SK-N-SH (cell line): ENCODE results near the gene NKAIN1. TPM values are rescaled to one million over a fixed set of nuclear protein-coding genes. Genes with fewer than 3 reads are reported as not detected.
"Not testable (repeated sequence)": the region's sequence is repeated elsewhere in the genome, so short reads cannot be mapped to it uniquely, and the experiment has no call there.

Source experiments
- CTCF ChIA-PET: fragments of 300-600, 350-600 bp; formaldehyde crosslinking; extraction: SDS; loops from one replicate; lab custom pipeline; 2021; lab: Yijun Ruan, JAX
- POLR2A ChIA-PET: fragments of 350-600 bp; sonication (Branson Sonifier 250); formaldehyde crosslinking; extraction: SDS; loops from one replicate; lab custom pipeline; 2020; ENCODE audit warnings: antibody characterized with exemption, inconsistent platforms; lab: Yijun Ruan, JAX
- DNase-seq: peaks from one replicate; pipeline ENCODE4 v3.0.0; 2012
- H2AFZ ChIP-seq: fragments of 200-600 bp; sonication (generic); 2 replicates; pipeline ENCODE4 v1.8.1; 2016; ENCODE audit warnings: antibody characterized with exemption, mild to moderate bottlenecking, low read depth
- H3F3A ChIP-seq: fragments of 200-600 bp; sonication (generic); replicated peaks from 2 replicates; pipeline ENCODE3; 2016; ENCODE audit warnings: antibody characterized with exemption, mild to moderate bottlenecking; ENCODE audit not compliant: insufficient read depth
- H3K27ac ChIP-seq, 2 experiments: fragments of 200-500 bp in 1 of 2; fragments of 200-600 bp in 1 of 2; sonication (Bioruptor generic) in 1 of 2; sonication (generic), shearing (Covaris generic) in 1 of 2; 2 replicates each; pipeline versions ENCODE4 v1.5.1 to v1.6.1; 2014 to 2016; ENCODE audit warnings: low read depth in 2 of 2, inconsistent platforms in 1 of 2, low read length in 1 of 2, mild to moderate bottlenecking in 1 of 2, mixed read lengths in 1 of 2
- H3K27me3 ChIP-seq: fragments of 200-600 bp; sonication (generic), shearing (Covaris generic); 2 replicates; pipeline ENCODE4 v1.6.1; 2016; ENCODE audit warnings: mixed run types; ENCODE audit not compliant: insufficient read depth
- H3K36me3 ChIP-seq, 2 experiments: fragments of 200-500 bp in 1 of 2; fragments of 200-600 bp in 1 of 2; sonication (Bioruptor generic) in 1 of 2; sonication (generic) in 1 of 2; replicated peaks in 1 of 2; 2 replicates each; pipeline versions ENCODE3 to v1.5.1; 2014 to 2016; ENCODE audit warnings: low read length in 1 of 2, mild to moderate bottlenecking in 1 of 2; ENCODE audit not compliant: insufficient read depth in 2 of 2, control insufficient read depth in 1 of 2
- H3K4me1 ChIP-seq, 2 experiments: fragments of 200-500 bp in 1 of 2; fragments of 200-600 bp in 1 of 2; sonication (Bioruptor generic) in 1 of 2; sonication (generic), shearing (Covaris generic) in 1 of 2; 2 replicates each; pipeline versions ENCODE4 v1.5.1 to v1.6.1; 2014 to 2016; ENCODE audit warnings: low read depth in 1 of 2, low read length in 1 of 2, mixed run types in 1 of 2; ENCODE audit not compliant: insufficient read depth in 2 of 2, control insufficient read depth in 1 of 2
- H3K4me2 ChIP-seq: fragments of 200-600 bp; sonication (generic), shearing (Covaris generic); 2 replicates; pipeline ENCODE4 v1.6.1; 2017; ENCODE audit warnings: mixed run types
- H3K4me3 ChIP-seq, 2 experiments: fragments of 200-500 bp in 1 of 2; fragments of 200-600 bp in 1 of 2; sonication (Bioruptor generic) in 1 of 2; sonication (generic), shearing (Covaris generic) in 1 of 2; 2 replicates each; pipeline versions ENCODE4 v1.5.1 to v1.8.1; 2014 to 2016; ENCODE audit warnings: low read depth in 2 of 2, inconsistent platforms in 1 of 2, low read length in 1 of 2, mild to moderate bottlenecking in 1 of 2, mixed read lengths in 1 of 2, moderate library complexity in 1 of 2
- H3K79me2 ChIP-seq: fragments of 200-600 bp; sonication (generic); 2 replicates; pipeline ENCODE4 v1.8.1; 2017; ENCODE audit warnings: mild to moderate bottlenecking; ENCODE audit not compliant: insufficient read depth
- H3K9ac ChIP-seq: fragments of 200-600 bp; sonication (generic); 2 replicates; pipeline ENCODE4 v1.6.1; 2017; ENCODE audit warnings: mixed run types
- H3K9me2 ChIP-seq: fragments of 200-600 bp; sonication (generic); 2 replicates; pipeline ENCODE4 v1.6.1; 2017; ENCODE audit warnings: mixed run types
- H3K9me3 ChIP-seq: fragments of 200-600 bp; sonication (generic); 2 replicates; pipeline ENCODE4 v1.6.1; 2017; ENCODE audit warnings: mixed run types, mild to moderate bottlenecking, moderate library complexity
- H4K20me1 ChIP-seq: fragments of 200-600 bp; sonication (generic); 2 replicates; pipeline ENCODE4 v1.6.1; 2017; ENCODE audit warnings: mild to moderate bottlenecking, mixed run types; ENCODE audit not compliant: insufficient read depth
- CTCF ChIP-seq: fragments of 200-600 bp; sonication (generic); IDR thresholded peaks from 2 replicates; pipeline ENCODE4 v1.6.1; 2017; ENCODE audit warnings: antibody characterized with exemption, mild to moderate bottlenecking, moderate library complexity
- ELF1 ChIP-seq: IDR thresholded peaks from 2 replicates; pipeline ENCODE4 v1.4.0; 2012
- EZH2phosphoT487 ChIP-seq: fragments of 200-600 bp; sonication (generic); IDR thresholded peaks from 2 replicates; pipeline ENCODE4 v1.6.1; 2017; ENCODE audit warnings: low read depth, mixed run types, mild to moderate bottlenecking, antibody characterized with exemption, moderate library complexity, borderline replicate concordance
- FOSL2 ChIP-seq: IDR thresholded peaks from 2 replicates; pipeline ENCODE4 v1.4.0; 2012; ENCODE audit warnings: low read depth, mild to moderate bottlenecking, moderate library complexity, borderline replicate concordance
- GATA2 ChIP-seq: sonication (generic); formaldehyde crosslinking; IDR thresholded peaks from 2 replicates; pipeline ENCODE4 v1.5.0; 2020; ENCODE audit warnings: mild to moderate bottlenecking, missing genetic modification reagents
- NFIC ChIP-seq: IDR thresholded peaks from 2 replicates; pipeline ENCODE4 v1.4.0; 2012; ENCODE audit warnings: borderline replicate concordance
- NRF1 ChIP-seq: IDR thresholded peaks from 2 replicates; pipeline ENCODE4 v1.6.1; 2012; ENCODE audit warnings: low read depth, mild to moderate bottlenecking, low read length
- RCOR1 ChIP-seq: fragments of 150-350 bp; IDR thresholded peaks from 2 replicates; pipeline ENCODE4 v1.6.1; 2017; ENCODE audit warnings: antibody characterized with exemption, low read length
- RFX5 ChIP-seq: IDR thresholded peaks from 2 replicates; pipeline ENCODE4 v1.6.1; 2012; ENCODE audit warnings: mild to moderate bottlenecking, improper control_type of control experiment, low read length
- RXRA ChIP-seq: IDR thresholded peaks from 2 replicates; pipeline ENCODE4 v1.4.0; 2012; ENCODE audit warnings: low read depth, mild to moderate bottlenecking, borderline replicate concordance
- TAF1 ChIP-seq: IDR thresholded peaks from 2 replicates; pipeline ENCODE4 v1.6.1; 2012; ENCODE audit warnings: low read depth, mild to moderate bottlenecking, low read length, moderate library complexity, borderline replicate concordance
- TCF12 ChIP-seq: IDR thresholded peaks from 2 replicates; pipeline ENCODE4 v1.4.0; 2012
- TEAD4 ChIP-seq: IDR thresholded peaks from 2 replicates; pipeline ENCODE4 v1.4.0; 2012; ENCODE audit warnings: mild to moderate bottlenecking, borderline replicate concordance; ENCODE audit not compliant: insufficient read depth
- YY1 ChIP-seq: IDR thresholded peaks from 2 replicates; pipeline ENCODE4 v1.4.0; 2012; ENCODE audit warnings: low read depth, mild to moderate bottlenecking
- ZBTB33 ChIP-seq: IDR thresholded peaks from 2 replicates; pipeline ENCODE4 v1.4.0; 2012; ENCODE audit warnings: low read depth, borderline replicate concordance
- WGBS: methylation state at CpG from one replicate; pipeline ENCODE4 v1.1.6; 2017; ENCODE audit warnings: low lambda C conversion rate; 5-methylcytosine and 5-hydroxymethylcytosine counted together
- polyA plus RNA-seq, 3 experiments: library from polyadenylated mRNA; depleted of rRNA; stranded (reverse); fragments of >200 nt; gene quantifications; 2 replicates each; pipeline ENCODE4 v1.2.3, GENCODE V29; 2012

NKAIN1 gene
- polyA plus RNA-seq, 1 of the 3 experiments (the other 2 are of a cell fraction) = 0.54 TPM

GRCh38 chr1:31195267-31195666 is 44.4 kb downstream of the NKAIN1 start:
- not testable (repeated sequence) for H2AFZ ChIP-seq, H3K9me2 ChIP-seq, H3K4me1 ChIP-seq, H3K36me3 ChIP-seq
- TF ChIP-seq CTCF = 0 out of 2 replicates have a peak, but pooled peaks have one; percentile 13
- TF ChIP-seq, all 33 proteins: peak for 1; not testable (repeated sequence) for 32
- H3K4me3 ChIP-seq, POLR2A ChIA-PET, H3K27me3 ChIP-seq, DNase-seq, H3K4me2 ChIP-seq, H3F3A ChIP-seq, H3K9me3 ChIP-seq, H3K79me2 ChIP-seq, H3K9ac ChIP-seq, H4K20me1 ChIP-seq, H3K27ac ChIP-seq: not testable (repeated sequence)
- CTCF ChIA-PET = interaction anchor here (0.7 to 22.3 kb wide), 6 partner anchors 12 to 354 kb away, joined by 3 to 211 read pairs (median 3); no protein-coding TSS in a partner anchor
- 84% methylated on average over 10 of the region's 10 CpGs for WGBS

- no peak overlapping the region for H3K4me2 ChIP-seq
- TF ChIP-seq RFX5 (no peak), ELF1 (no peak), TCF12 (no peak), ZBTB33 (no peak), YY1 (no peak), EZH2phosphoT487 (no peak), NFIC (no peak), FOSL2 (no peak), RXRA (no peak), RCOR1 (no peak), NRF1 (no peak), TEAD4 (no peak), TAF1 (no peak), GATA2 (CRISPR knock-in tag) (no peak)
- no peaks in the 10 kb centered on the region for H3K4me1 ChIP-seq
- no peaks in the 10 kb centered on the region for H3F3A ChIP-seq
- H3K9me3 ChIP-seq = no peaks in the 10 kb centered on the region
- no peaks in the 10 kb centered on the region for H3K79me2 ChIP-seq
- no peaks in the 10 kb centered on the region for H3K9me2 ChIP-seq
- POLR2A ChIA-PET = no interaction called here
- no peak overlapping the region for H3K9ac ChIP-seq
- no peak for DNase-seq
- no peak overlapping the region for H3K27ac ChIP-seq
- no peaks in the 10 kb centered on the region for H4K20me1 ChIP-seq
- H3K36me3 ChIP-seq = no peaks in the 10 kb centered on the region
- 80% methylated on average over 5 of the region's 5 CpGs for WGBS
- CTCF ChIA-PET = interaction anchor here (1.2 to 22.3 kb wide), 2 partner anchors 10 to 142 kb away, joined by 3 to 211 read pairs; no protein-coding TSS in a partner anchor
- no peak overlapping the region for H2AFZ ChIP-seq
- no peaks in the 10 kb centered on the region for H3K27me3 ChIP-seq
- no peak overlapping the region for H3K4me3 ChIP-seq
These were observed 46.0 kb downstream of the NKAIN1 start for GRCh38 chr1:31193729-31194128.
